IMR-90 (cell line): ENCODE results near the gene KDM5A. TPM values are rescaled to one million over a fixed set of nuclear protein-coding genes. Genes with fewer than 3 reads are reported as not detected.

ENCODE experiments used
- ATAC-seq: fragments of 200-7000 bp; cut with Tn5 transposase; 2 replicates; pipeline ENCODE4 v1.9.1; 2020; ENCODE audit warnings: low read depth, mild to moderate bottlenecking, moderate library complexity
- BruUV-seq: library from RNA; stranded (reverse); fragments of 400-500 nt; replicated peaks from 2 replicates; lab custom pipeline; 2021; lab: Mats Ljungman, UMichigan
- CTCF ChIA-PET: fragments of 300-600 bp; formaldehyde crosslinking; extraction: SDS; loops from one replicate; lab custom pipeline; 2021; ENCODE audit warnings: antibody characterized with exemption; lab: Yijun Ruan, JAX
- POLR2A ChIA-PET: fragments of 300-600 bp; sonication (Branson Sonifier 250); formaldehyde crosslinking; loops from one replicate; lab custom pipeline; 2022; ENCODE audit warnings: antibody characterized with exemption; ENCODE audit not compliant: unreplicated experiment; lab: Charles Lee
- DNase-seq: peaks from one replicate; pipeline ENCODE4 v3.0.0; 2013
- H2AFZ ChIP-seq: replicated peaks from 2 replicates; pipeline ENCODE3; 2013; ENCODE audit warnings: low read length, mild to moderate bottlenecking; ENCODE audit not compliant: poor library complexity
- H2AK5ac ChIP-seq: 2 replicates; pipeline ENCODE4 v1.6.1; 2013; ENCODE audit warnings: low read depth, low read length, inconsistent platforms
- H2AK9ac ChIP-seq: replicated peaks from 2 replicates; pipeline ENCODE3; 2013; ENCODE audit warnings: mild to moderate bottlenecking, low read depth, low read length, moderate library complexity; ENCODE audit not compliant: poor library complexity
- H2BK120ac ChIP-seq: 2 replicates; pipeline ENCODE4 v1.6.1; 2013; ENCODE audit warnings: low read depth, low read length, inconsistent platforms
- H2BK15ac ChIP-seq: 3 replicates; pipeline ENCODE4 v1.6.1; 2013; ENCODE audit warnings: low read depth, low read length, inconsistent platforms
- H2BK20ac ChIP-seq: 2 replicates; pipeline ENCODE4 v1.6.1; 2013; ENCODE audit warnings: low read depth, mild to moderate bottlenecking, inconsistent platforms, low read length, moderate library complexity
- H2BK5ac ChIP-seq: 2 replicates; pipeline ENCODE4 v1.6.1; 2013; ENCODE audit warnings: mild to moderate bottlenecking, low read depth, low read length, inconsistent platforms; ENCODE audit not compliant: poor library complexity, severe bottlenecking
- H3K14ac ChIP-seq: replicated peaks from 2 replicates; pipeline ENCODE4 v1.6.1; 2013; ENCODE audit warnings: low read depth, low read length, inconsistent platforms
- H3K18ac ChIP-seq: 2 replicates; pipeline ENCODE4 v1.6.1; 2013; ENCODE audit warnings: low read depth, low read length, control low read depth
- H3K23ac ChIP-seq: 2 replicates; pipeline ENCODE4 v1.6.1; 2013; ENCODE audit warnings: low read depth, low read length, inconsistent platforms
- H3K27ac ChIP-seq: 2 replicates; pipeline ENCODE4 v1.5.1; 2013; ENCODE audit warnings: mild to moderate bottlenecking, control low read depth, low read length; ENCODE audit not compliant: insufficient read depth
- H3K27me3 ChIP-seq: 2 replicates; pipeline ENCODE4 v1.6.1; 2013; ENCODE audit warnings: low read length; ENCODE audit not compliant: control insufficient read depth, insufficient read depth
- H3K36me3 ChIP-seq: 2 replicates; pipeline ENCODE4 v1.6.1; 2013; ENCODE audit warnings: low read length, mixed read lengths; ENCODE audit not compliant: control insufficient read depth, insufficient read depth
- H3K4ac ChIP-seq: 2 replicates; pipeline ENCODE4 v1.6.1; 2013; ENCODE audit warnings: low read depth, low read length, inconsistent platforms
- H3K4me1 ChIP-seq: 2 replicates; pipeline ENCODE4 v1.6.1; 2013; ENCODE audit warnings: low read length, mixed read lengths; ENCODE audit not compliant: control insufficient read depth, insufficient read depth
- H3K4me2 ChIP-seq: 2 replicates; pipeline ENCODE4 v1.6.1; 2013; ENCODE audit warnings: low read depth, mild to moderate bottlenecking, control low read depth, low read length, moderate library complexity
- H3K4me3 ChIP-seq: 2 replicates; pipeline ENCODE4 v1.5.1; 2013; ENCODE audit warnings: low read depth, mild to moderate bottlenecking, control low read depth, low read length, moderate library complexity; ENCODE audit not compliant: insufficient read depth
- H3K56ac ChIP-seq: 2 replicates; pipeline ENCODE4 v1.6.1; 2013; ENCODE audit warnings: low read length, inconsistent platforms; ENCODE audit not compliant: insufficient read depth; ENCODE audit errors: extremely low read depth
- H3K79me1 ChIP-seq, 2 experiments: 2 replicates each; pipeline ENCODE4 v1.6.1; 2013; ENCODE audit warnings: low read length in 2 of 2, inconsistent platforms in 1 of 2, low read depth in 1 of 2
- H3K9ac ChIP-seq: 2 replicates; pipeline ENCODE4 v1.6.1; 2013; ENCODE audit warnings: low read depth, low read length, control low read depth
- H3K9me1 ChIP-seq: 2 replicates; pipeline ENCODE4 v1.6.1; 2013; ENCODE audit warnings: low read length, inconsistent platforms; ENCODE audit not compliant: insufficient read depth
- H3K9me3 ChIP-seq: 2 replicates; pipeline ENCODE4 v1.6.1; 2013; ENCODE audit warnings: low read length; ENCODE audit not compliant: control insufficient read depth, insufficient read depth
- H4K20me1 ChIP-seq: 2 replicates; pipeline ENCODE4 v1.6.1; 2013; ENCODE audit warnings: low read length, inconsistent platforms; ENCODE audit not compliant: insufficient read depth
- H4K5ac ChIP-seq: 2 replicates; pipeline ENCODE4 v1.6.1; 2013; ENCODE audit warnings: mild to moderate bottlenecking, low read depth, low read length, control low read depth
- H4K8ac ChIP-seq, 2 experiments: 2 replicates each; pipeline ENCODE4 v1.6.1; 2013; ENCODE audit warnings: low read depth in 2 of 2, low read length in 2 of 2, control low read depth in 1 of 2, inconsistent platforms in 1 of 2
- H4K91ac ChIP-seq: 2 replicates; pipeline ENCODE4 v1.6.1; 2013; ENCODE audit warnings: low read depth, low read length, inconsistent platforms; ENCODE audit not compliant: insufficient read depth
- CEBPB ChIP-seq: IDR thresholded peaks from 2 replicates; pipeline ENCODE4 v1.6.1; 2012; ENCODE audit warnings: low read depth, low read length, improper control_type of control experiment
- CHD1 ChIP-seq: IDR thresholded peaks from 2 replicates; pipeline ENCODE4 v1.6.1; 2012; ENCODE audit warnings: low read depth, low read length, improper control_type of control experiment
- FOS ChIP-seq: fragments of 150-350 bp; IDR thresholded peaks from 2 replicates; pipeline ENCODE4 v1.6.1; 2016; ENCODE audit warnings: low read depth, low read length
- MAFK ChIP-seq: IDR thresholded peaks from 2 replicates; pipeline ENCODE4 v1.6.1; 2012; ENCODE audit warnings: low read depth, low read length, improper control_type of control experiment
- MAZ ChIP-seq: IDR thresholded peaks from 2 replicates; pipeline ENCODE4 v1.6.1; 2012; ENCODE audit warnings: low read depth, mild to moderate bottlenecking, low read length, improper control_type of control experiment, moderate library complexity, borderline replicate concordance
- NFE2L2 ChIP-seq: fragments of 150-350 bp; IDR thresholded peaks from 2 replicates; pipeline ENCODE4 v1.6.1; 2016; ENCODE audit warnings: low read depth, mild to moderate bottlenecking, low read length
- POLR2A ChIP-seq: IDR thresholded peaks from 2 replicates; pipeline ENCODE4 v1.6.1; 2012; ENCODE audit warnings: mild to moderate bottlenecking, low read depth, low read length
- RAD21 ChIP-seq: IDR thresholded peaks from 2 replicates; pipeline ENCODE4 v1.6.1; 2012; ENCODE audit warnings: low read length, improper control_type of control experiment
- RCOR1 ChIP-seq: IDR thresholded peaks from 2 replicates; pipeline ENCODE4 v1.6.1; 2012; ENCODE audit warnings: mild to moderate bottlenecking, low read length, improper control_type of control experiment; ENCODE audit not compliant: insufficient replicate concordance
- RFX5 ChIP-seq: IDR thresholded peaks from 2 replicates; pipeline ENCODE4 v1.8.0; 2012; ENCODE audit warnings: low read depth, mild to moderate bottlenecking, low read length, moderate library complexity
- SMC3 ChIP-seq: fragments of 150-350 bp; IDR thresholded peaks from 2 replicates; pipeline ENCODE4 v1.6.1; 2016; ENCODE audit warnings: low read depth, mild to moderate bottlenecking, antibody characterized with exemption, low read length, moderate library complexity
- WGBS, 2 experiments: methylation state at CpG; one replicate each; pipeline versions ENCODE4 v1.1.5 to v1.1.7; 2013; ENCODE audit warnings: missing lambda C conversion rate in 2 of 2; ENCODE audit not compliant: insufficient read length in 1 of 2; ENCODE audit errors: extremely low coverage in 2 of 2; 5-methylcytosine and 5-hydroxymethylcytosine counted together
- dilution Hi-C: fragments of 300-500 bp; cut with HindIII; formaldehyde crosslinking; loops from one replicate; pipeline ENCODE4 v1.14.3; 2018; ENCODE audit warnings: low sequenced_read_pairs; ENCODE audit not compliant: unreplicated experiment
- in situ Hi-C: fragments of 300-500 bp; cut with MboI; formaldehyde crosslinking; loops from 3 replicates; pipeline ENCODE4 v1.14.3; 2019; ENCODE audit warnings: low sequenced_read_pairs, inconsistent platforms, mixed read lengths
- intact Hi-C: fragments of 100-400 bp; cut with micrococcal nuclease; formaldehyde crosslinking; loops from 2 replicates; pipeline ENCODE4 v1.10.0; 2022
- polyA plus RNA-seq, 3 experiments: library from polyadenylated mRNA; depleted of rRNA; stranded (reverse); fragments of >200 nt; gene quantifications; 2 replicates each; pipeline ENCODE4 v1.2.3, GENCODE V29; 2012; ENCODE audit warnings: low replicate concordance in 1 of 3
- total RNA-seq: library from RNA; depleted of rRNA; stranded (reverse); fragments of >200 nt; gene quantifications from 2 replicates; pipeline ENCODE4 v1.2.3, GENCODE V29; 2012
- TF ChIP-seq, protein P1 (sequence below): fragments of 150-350 bp; IDR thresholded peaks from 2 replicates; pipeline ENCODE4 v1.6.1; 2016; ENCODE audit warnings: low read depth, mild to moderate bottlenecking, low read length, moderate library complexity, borderline replicate concordance
- TF ChIP-seq, protein P2 (sequence below): fragments of 150-350 bp; IDR thresholded peaks from 2 replicates; pipeline ENCODE4 v1.6.1; 2017; ENCODE audit warnings: mild to moderate bottlenecking, antibody characterized with exemption, low read length, low read depth
- TF ChIP-seq, protein P3 (sequence below): conservative IDR thresholded peaks from 2 replicates; pipeline ENCODE4 v1.5.1; 2012; ENCODE audit warnings: mild to moderate bottlenecking, low read depth, low read length, improper control_type of control experiment

Gene KDM5A
- total and polyA plus RNA-seq, 2 of the 4 experiments (the other 2 are of a cell fraction): 7.9 to 95.9 TPM

DNA sequence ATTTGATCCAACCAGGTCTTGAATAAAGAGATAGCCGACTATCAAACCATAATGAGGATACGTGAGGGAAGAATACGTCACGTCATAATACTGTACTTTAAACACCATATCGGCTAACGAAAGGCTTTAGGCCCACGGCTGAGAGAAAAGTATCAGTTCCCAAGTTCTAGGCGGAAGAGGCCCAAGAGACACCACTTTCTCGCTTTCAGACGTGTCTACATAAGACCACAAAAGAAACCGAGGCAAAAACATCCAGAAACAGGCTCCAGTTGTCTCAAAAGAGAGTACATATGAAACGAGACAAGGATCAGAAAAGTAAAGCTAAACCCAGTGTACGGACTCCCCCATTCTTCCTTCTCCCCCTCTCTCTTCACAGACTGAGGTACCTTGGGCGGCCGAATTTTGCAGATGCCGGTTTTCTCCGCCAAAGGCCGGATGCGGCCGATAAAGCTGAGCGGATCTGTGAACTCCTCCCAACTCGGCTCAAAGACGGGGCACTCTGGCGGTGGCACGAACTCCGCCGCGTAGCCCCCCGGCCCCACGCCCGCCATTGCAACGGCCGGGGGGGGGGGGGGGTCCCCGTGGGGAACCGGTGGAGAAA is 479 bp downstream of the KDM5A start:
- no peak overlapping the region for H3K18ac ChIP-seq
- H3K9ac ChIP-seq: peak overlapping the region; percentile 98
- dilution Hi-C loops (no loop called here), in situ Hi-C loops (no loop called here), intact Hi-C loops (no loop called here)
- ChIA-PET CTCF (interaction anchor here (0.7 kb wide), 1 partner anchor 21 kb away, joined by 3 read pairs; no protein-coding TSS in a partner anchor), POLR2A (interaction anchor here (0.6 to 1.1 kb wide), 3 partner anchors 13 to 308 kb away, joined by 3 to 4 read pairs (median 4); partner anchors contain the start of gene CCDC77)
- H2BK5ac ChIP-seq: peak overlapping the region; percentile 74
- H3K9me1 ChIP-seq: peaks cover 3% of the 10 kb centered on the region; the same call in 1 of the 2 replicates
- peak overlapping the region; percentile 99 for H4K8ac ChIP-seq
- peaks cover 8% of the 10 kb centered on the region for H3K36me3 ChIP-seq
- peak overlapping the region; percentile 61; the same call in 1 of the 2 replicates for H3K23ac ChIP-seq
- ATAC-seq (peak; percentile 21), DNase-seq (peak; percentile 30)
- peak overlapping the region; percentile 82 for H3K4me3 ChIP-seq
- H4K20me1 ChIP-seq: peaks cover 17% of the 10 kb centered on the region; the same call in 1 of the 2 replicates
- H2BK20ac ChIP-seq: no peak overlapping the region
- H3K79me1 ChIP-seq: peaks cover 10 to 28% of the 10 kb centered on the region in 2 experiments; a peak in 3 of 4 replicates
- H4K91ac ChIP-seq: 0 out of 2 replicates have a peak overlapping the region, but pooled peaks have one; percentile 99
- peak overlapping the region; percentile 99 for H3K4ac ChIP-seq
- H3K27me3 ChIP-seq: no peaks in the 10 kb centered on the region
- peak overlapping the region; percentile 49; the same call in 1 of the 2 replicates for H4K5ac ChIP-seq
- 0% methylated on average over 2 of the region's 35 CpGs; no CpG with 5 or more reads in 1 of the 2 experiments for WGBS, 2 experiments
- H3K4me2 ChIP-seq: peak overlapping the region; percentile 100
- no peaks in the 10 kb centered on the region for H3K9me3 ChIP-seq
- 0 out of 2 replicates have a peak overlapping the region, but pooled peaks have one; percentile 98 for H2BK120ac ChIP-seq
- peak overlapping the region; percentile 45 for H3K14ac ChIP-seq
- 0 out of 3 replicates have a peak overlapping the region, but pooled peaks have one; percentile 94 for H2BK15ac ChIP-seq
- peak overlapping the region; percentile 76; the same call in 1 of the 2 replicates for H2AK5ac ChIP-seq
- TSS peak; percentile 51 for BruUV-seq
- H3K56ac ChIP-seq: peak overlapping the region; percentile 99
- no peaks in the 10 kb centered on the region; the same call in 1 of the 2 replicates for H3K4me1 ChIP-seq
- H2AK9ac ChIP-seq: peak overlapping the region; percentile 83
- H2AFZ ChIP-seq: peak overlapping the region; percentile 99
- H3K27ac ChIP-seq: peak overlapping the region; percentile 99
- TF ChIP-seq POLR2A (no peak), SMC3 (no peak), FOS (no peak), MAZ (no peak), NFE2L2 (no peak), CHD1 (no peak), RAD21 (no peak), CEBPB (no peak), MAFK (no peak), RFX5 (no peak), RCOR1 (no peak)
- TF ChIP-seq, protein P1, sequence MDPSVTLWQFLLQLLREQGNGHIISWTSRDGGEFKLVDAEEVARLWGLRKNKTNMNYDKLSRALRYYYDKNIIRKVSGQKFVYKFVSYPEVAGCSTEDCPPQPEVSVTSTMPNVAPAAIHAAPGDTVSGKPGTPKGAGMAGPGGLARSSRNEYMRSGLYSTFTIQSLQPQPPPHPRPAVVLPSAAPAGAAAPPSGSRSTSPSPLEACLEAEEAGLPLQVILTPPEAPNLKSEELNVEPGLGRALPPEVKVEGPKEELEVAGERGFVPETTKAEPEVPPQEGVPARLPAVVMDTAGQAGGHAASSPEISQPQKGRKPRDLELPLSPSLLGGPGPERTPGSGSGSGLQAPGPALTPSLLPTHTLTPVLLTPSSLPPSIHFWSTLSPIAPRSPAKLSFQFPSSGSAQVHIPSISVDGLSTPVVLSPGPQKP: no peak
- TF ChIP-seq, protein P2, sequence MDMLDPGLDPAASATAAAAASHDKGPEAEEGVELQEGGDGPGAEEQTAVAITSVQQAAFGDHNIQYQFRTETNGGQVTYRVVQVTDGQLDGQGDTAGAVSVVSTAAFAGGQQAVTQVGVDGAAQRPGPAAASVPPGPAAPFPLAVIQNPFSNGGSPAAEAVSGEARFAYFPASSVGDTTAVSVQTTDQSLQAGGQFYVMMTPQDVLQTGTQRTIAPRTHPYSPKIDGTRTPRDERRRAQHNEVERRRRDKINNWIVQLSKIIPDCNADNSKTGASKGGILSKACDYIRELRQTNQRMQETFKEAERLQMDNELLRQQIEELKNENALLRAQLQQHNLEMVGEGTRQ: no peak
- TF ChIP-seq, protein P3, sequence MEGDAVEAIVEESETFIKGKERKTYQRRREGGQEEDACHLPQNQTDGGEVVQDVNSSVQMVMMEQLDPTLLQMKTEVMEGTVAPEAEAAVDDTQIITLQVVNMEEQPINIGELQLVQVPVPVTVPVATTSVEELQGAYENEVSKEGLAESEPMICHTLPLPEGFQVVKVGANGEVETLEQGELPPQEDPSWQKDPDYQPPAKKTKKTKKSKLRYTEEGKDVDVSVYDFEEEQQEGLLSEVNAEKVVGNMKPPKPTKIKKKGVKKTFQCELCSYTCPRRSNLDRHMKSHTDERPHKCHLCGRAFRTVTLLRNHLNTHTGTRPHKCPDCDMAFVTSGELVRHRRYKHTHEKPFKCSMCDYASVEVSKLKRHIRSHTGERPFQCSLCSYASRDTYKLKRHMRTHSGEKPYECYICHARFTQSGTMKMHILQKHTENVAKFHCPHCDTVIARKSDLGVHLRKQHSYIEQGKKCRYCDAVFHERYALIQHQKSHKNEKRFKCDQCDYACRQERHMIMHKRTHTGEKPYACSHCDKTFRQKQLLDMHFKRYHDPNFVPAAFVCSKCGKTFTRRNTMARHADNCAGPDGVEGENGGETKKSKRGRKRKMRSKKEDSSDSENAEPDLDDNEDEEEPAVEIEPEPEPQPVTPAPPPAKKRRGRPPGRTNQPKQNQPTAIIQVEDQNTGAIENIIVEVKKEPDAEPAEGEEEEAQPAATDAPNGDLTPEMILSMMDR: no peak
